ENCODE results near the gene LRRC23.

- TF ChIP-seq SPI1 (IDR thresholded peaks at IDR 0.05; ENCODE audit: borderline replicate concordance, low read depth), result no peak
- TF ChIP-seq, protein P1, sequence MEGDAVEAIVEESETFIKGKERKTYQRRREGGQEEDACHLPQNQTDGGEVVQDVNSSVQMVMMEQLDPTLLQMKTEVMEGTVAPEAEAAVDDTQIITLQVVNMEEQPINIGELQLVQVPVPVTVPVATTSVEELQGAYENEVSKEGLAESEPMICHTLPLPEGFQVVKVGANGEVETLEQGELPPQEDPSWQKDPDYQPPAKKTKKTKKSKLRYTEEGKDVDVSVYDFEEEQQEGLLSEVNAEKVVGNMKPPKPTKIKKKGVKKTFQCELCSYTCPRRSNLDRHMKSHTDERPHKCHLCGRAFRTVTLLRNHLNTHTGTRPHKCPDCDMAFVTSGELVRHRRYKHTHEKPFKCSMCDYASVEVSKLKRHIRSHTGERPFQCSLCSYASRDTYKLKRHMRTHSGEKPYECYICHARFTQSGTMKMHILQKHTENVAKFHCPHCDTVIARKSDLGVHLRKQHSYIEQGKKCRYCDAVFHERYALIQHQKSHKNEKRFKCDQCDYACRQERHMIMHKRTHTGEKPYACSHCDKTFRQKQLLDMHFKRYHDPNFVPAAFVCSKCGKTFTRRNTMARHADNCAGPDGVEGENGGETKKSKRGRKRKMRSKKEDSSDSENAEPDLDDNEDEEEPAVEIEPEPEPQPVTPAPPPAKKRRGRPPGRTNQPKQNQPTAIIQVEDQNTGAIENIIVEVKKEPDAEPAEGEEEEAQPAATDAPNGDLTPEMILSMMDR (IDR thresholded peaks at IDR 0.05; ENCODE audit: insufficient read depth, low read length), result peak; percentile 28
- peak; percentile 56 for TF ChIP-seq GABPA (IDR thresholded peaks at IDR 0.05; ENCODE audit: low read depth)
Measured at GRCh38 chr12:6961695-6962284, 57.2 kb downstream of the LRRC23 start.
